Endometrium (tissue), 2 donors: ENCODE data around the gene MBNL2.
A peak's percentile ranks its signal among the peaks of the same experiment; 100 is the strongest.

Source experiments
- FAIRE-seq: peaks from 2 replicates; lab custom pipeline; 2012; peaks lifted over from hg19 to GRCh38; lab: Jason Lieb, UNC
- donor health status: control.
- donor health status: control.

MBNL2 gene

GRCh38 chr13:97234236-97234635, 12.1 kb downstream of the MBNL2 start:
- FAIRE-seq = no peak

GRCh38 chr13:97234742-97235141, 12.6 kb downstream of the MBNL2 start:
- no peak for FAIRE-seq

DNA sequence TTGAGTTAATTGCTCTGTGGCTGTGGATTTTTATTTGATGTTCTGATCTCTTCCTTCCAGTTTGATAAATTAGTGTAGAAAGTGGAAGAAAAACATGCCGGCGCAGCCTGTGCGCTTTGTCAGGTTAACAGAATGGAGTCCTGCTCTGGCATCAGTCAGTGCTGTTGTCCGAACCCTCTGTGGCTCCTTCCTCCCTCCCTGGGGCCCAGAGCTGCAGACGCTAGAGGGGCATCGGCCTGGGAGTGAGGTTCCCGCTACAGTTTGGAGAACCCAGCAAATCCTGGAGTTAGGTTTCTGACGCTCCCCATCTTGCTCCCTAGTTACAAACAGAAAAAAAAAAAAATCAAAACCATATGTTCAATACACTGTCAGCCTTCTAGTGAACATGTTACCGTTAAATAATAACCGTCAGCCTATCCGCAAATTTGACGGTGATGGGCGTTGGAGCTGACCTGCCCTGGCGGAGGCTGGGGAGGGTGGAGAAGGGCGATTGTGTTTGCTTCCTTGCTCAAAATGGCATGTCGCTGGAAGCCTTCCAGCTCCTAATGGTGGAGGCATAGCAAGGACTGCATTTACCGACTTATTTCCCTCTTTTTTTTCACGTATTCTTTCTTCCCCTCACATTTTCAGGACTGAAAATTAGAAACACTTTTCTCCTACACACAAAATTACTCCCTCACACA, 13.6 kb downstream of the MBNL2 start:
- FAIRE-seq = no peak

DNA sequence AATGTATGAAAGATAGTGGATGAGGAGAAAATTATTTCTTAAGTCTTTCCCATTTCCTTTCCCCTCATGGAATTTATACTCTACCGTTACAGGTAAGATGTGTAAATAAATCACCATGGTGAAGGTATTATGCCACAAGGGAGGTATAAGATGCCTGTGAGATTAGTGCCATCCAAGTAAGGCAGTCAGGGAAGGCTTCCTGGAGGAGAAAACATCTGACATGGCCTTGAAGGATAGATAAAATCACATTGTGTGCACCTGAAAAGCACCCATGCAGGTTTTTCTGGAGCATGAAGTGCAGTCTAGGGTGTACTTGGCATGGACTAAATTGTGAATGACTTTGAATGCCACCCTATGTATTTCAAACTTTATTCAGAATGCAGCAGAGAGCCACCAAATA, 15.3 kb downstream of the MBNL2 start:
- FAIRE-seq = no peak

GRCh38 chr13:97238432-97238831, 16.3 kb downstream of the MBNL2 start:
- no peak for FAIRE-seq

GRCh38 chr13:97238883-97239282, 16.8 kb downstream of the MBNL2 start:
- FAIRE-seq = no peak

DNA sequence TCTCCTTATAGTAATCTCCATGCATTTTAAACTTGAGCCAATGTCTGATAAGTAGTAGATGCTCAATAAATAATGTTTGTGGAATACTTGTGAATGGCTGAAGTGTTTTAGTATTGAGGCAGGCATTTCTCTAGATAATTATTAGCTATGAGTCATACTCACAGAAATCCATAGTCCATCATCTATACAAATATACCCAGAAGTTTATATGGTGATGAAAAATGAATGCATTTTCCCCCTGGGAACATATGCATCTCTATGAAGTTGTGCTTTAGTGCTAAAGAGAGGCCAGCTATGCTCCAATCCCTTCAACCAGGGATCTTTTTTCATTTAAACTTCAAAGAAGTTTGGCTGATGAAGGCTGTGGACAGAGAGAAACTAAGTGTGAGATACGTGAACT, 17.2 kb downstream of the MBNL2 start:
- no peak for FAIRE-seq

DNA sequence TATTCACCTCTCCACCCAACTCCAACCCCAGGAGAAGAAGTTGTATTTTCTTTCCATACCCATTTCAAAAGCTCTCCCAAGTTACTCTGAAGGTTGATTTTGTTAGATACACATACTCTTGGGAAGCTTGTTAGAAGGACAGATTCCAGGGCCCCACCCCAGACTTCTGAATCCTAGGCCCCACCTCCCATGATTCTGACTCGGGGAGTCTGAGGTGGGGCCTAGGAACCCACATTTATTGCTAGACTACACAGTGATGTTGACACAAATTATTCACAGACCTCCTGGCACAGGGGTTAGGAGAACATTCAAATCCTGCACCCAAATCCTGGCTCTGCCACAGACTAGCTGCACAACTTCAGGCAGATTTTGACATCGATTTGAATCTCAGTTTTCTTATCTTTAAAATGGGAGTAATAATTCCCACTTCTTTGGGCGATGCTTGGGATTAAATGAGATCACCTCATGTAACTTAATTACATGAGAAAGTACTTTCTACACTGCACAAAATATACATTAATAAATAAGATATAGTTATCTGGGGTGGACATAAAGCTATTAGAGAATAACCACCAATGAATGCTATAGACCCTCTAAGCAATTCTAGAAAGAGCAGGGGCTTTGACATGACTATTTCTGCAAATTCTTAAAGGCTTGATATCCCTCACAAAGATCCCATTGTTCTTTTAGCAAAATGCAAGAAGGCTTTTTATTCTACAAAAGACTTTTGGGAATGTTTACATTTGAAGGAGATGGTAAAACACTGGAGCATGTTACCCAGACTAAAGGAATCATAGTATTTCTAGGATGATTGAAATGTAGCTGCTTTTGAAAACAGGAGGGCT, 18.0 kb downstream of the MBNL2 start:
- FAIRE-seq = no peak

GRCh38 chr13:97240788-97241734, 18.9 kb downstream of the MBNL2 start:
- no peak for FAIRE-seq

GRCh38 chr13:97241761-97242160, 19.6 kb downstream of the MBNL2 start:
- no peak for FAIRE-seq

DNA sequence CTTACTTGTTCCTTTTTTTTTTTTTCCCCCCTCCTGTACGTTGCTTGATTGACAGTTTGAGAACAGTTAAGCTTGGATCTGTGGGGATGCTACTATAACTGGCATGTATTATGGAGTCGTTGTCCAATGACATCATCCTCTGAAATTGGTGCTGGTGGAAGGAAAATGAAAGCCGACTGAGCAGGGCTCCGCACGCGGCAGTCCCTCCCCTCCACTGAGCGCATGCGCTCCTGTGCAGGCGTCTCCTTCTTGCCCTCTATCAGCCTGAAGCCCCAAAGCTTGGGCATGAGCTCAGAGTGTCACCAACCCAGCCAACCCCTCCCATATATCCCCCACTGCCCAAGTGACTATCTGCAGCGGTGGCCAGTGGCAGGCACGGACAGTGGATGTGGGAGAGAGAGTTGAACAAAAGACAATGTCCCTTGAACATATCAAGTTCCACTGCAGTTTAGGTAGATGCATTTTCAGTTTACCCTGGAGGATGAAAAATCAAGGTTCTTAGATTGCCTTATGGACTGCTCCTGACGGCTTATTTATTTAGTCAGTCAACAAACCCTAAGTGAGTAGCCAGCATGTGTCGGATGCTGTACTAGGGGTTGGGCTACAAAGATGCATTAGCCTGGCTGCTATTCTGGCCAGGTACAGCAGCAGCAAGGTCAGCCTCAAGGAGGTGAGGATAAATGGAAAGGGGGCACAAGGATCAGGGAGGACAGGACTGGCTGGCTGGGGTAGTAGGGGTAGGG, 20.8 kb downstream of the MBNL2 start:
- FAIRE-seq = no peak

DNA sequence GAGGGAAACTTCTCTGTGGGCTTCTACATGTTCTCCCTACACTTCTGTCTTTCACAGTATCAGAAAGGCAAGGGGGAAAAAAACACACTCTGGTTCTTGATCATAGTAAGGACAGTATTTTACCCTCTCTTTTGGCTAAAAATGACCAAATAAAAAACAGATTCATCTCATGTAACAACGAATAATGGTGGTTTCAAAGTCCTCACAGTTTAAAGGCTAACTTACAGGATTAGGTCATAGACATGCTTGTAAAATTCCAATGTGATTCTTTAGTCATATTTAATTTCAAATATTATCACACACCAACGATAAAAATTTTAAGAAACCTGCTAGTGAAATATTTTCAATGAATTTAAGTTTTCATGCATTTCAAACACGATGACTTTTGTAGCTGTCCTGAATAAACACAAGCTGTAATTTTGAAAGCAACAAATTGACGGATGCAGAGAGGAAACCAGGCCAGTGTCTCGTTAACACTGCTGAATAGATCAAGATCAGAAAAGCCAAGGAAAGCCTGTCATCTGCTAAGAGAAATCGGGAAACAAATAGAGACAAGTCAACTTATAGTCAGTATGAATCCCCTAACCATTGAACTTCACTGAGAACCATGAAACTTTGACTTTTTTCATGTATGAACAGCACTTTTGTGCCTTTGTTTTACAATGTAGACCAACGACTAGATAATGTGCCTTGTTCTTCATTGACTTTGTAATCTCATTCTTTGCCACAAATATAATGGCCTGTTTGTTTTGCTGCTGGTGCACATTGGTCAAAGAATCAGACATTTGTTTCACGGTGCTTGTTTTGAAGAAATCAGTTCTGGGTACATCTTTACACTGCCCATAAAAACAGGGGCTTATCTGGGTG, 22.0 kb downstream of the MBNL2 start:
- peak; percentile 63 for FAIRE-seq

- no peak for FAIRE-seq
Observed at GRCh38 chr13:97245011-97245410, 22.9 kb downstream of the MBNL2 start.

- FAIRE-seq = no peak
Observed at GRCh38 chr13:97246596-97247158, 24.5 kb downstream of the MBNL2 start.

- FAIRE-seq = no peak
Observed at GRCh38 chr13:97248243-97248642, 26.1 kb downstream of the MBNL2 start.

DNA sequence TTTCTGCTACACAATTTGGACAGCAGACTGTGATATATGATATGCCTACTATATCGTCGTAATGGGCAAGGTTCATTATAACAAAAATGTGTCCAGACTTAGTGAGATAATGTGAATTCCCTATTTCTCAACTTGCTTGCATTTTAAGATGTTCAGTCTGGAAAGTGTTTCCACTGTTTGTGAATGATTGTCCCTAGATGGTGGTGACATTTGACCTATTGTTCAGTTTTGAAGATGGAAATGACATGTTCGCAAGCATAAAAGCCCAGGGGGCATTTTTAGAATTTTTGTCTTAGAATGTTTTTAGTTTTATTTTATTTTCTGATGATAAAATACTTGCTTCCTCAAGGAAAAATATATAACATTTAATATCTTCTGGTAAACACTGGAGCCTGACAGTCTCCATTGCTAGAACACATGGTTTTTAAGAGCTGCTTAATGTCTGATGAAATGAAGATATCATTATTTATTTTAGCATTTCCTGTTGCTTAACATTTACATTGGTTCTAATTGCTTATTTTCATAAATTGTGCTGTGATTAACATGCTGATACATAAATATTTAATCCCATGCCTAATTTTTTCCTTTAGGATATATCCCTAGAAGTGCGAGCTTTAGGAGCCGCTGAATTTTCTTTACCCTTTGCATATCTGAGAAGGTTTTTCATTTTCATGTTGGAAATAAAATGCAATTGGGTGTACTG, 27.1 kb downstream of the MBNL2 start:
- FAIRE-seq = peak; percentile 99

DNA sequence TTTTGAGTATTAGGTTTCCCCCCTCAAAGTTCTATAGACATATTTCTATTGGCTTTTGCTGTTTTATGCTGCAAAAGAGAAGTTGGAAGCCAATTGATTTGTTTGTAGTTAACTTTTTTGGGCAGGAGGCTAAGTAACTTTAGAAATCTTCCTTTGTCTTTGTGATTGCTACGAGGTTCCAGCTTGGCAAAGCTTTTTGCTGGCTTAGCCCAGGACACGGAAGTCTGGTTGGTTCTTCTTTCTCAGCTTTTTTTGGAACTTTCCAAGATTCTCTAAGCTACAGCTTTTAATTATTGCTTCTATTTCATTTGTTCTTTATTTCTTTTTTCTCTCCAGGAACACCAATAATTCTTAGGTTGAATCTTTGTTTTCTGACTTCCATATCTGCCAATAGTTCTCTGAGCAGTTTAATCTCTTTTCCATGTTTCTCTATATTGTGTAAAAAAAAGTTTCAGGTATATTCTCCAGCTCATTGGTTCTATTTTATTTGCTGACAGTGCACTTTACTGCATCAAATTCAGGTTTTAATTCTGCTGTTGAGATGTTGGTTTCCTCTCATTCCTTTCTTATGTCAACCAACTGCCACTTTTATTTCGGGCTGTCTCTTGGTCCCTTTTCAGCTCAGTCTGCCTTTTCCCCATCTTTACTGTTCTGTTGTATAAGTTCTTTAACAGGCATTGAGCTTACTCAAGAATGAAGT, 27.8 kb downstream of the MBNL2 start:
- FAIRE-seq = peak; percentile 26

- FAIRE-seq = no peak
Observed at GRCh38 chr13:97250560-97250959, 28.4 kb downstream of the MBNL2 start.

DNA sequence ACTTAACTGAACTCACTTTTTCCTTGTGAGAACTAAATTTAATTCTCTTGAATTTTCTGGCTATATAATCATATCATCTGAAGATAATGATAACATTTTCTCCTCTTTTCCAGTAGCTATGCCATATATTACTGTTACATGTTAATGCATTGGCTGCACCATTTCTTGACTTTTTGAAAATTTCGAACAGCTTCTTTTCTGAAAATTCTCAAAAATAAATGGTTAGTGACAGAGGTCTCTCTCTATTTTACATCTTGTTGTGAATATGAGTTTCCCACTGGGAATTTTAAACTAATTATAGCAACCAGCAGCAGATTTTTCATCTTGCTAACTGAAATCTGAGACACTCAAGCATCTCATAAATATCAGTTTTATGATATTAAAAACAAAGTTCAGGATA, 30.6 kb downstream of the MBNL2 start:
- FAIRE-seq = peak; percentile 33
